Measurements from ENCODE around the gene PTTG1.

GRCh38 chr5:160390787-160391696 lies 30.6 kb upstream of the PTTG1 start:
- TF ChIP-seq ARID4B (CRISPR knock-in tag; IDR thresholded peaks at IDR 0.05; ENCODE audit: borderline replicate concordance) (no peak), PRDM15 (CRISPR knock-in tag; IDR thresholded peaks at IDR 0.05) (no peak), CTCF (IDR thresholded peaks at IDR 0.05) (no peak), ZNF232 (CRISPR knock-in tag; IDR thresholded peaks at IDR 0.05) (no peak), MXD4 (CRISPR knock-in tag; IDR thresholded peaks at IDR 0.05; ENCODE audit: borderline replicate concordance) (no peak), ELF4 (CRISPR knock-in tag; IDR thresholded peaks at IDR 0.05; ENCODE audit: low read depth) (no peak), ZNF138 (CRISPR knock-in tag; conservative IDR thresholded peaks at IDR 0.05) (no peak)
- TF ChIP-seq, protein P1, sequence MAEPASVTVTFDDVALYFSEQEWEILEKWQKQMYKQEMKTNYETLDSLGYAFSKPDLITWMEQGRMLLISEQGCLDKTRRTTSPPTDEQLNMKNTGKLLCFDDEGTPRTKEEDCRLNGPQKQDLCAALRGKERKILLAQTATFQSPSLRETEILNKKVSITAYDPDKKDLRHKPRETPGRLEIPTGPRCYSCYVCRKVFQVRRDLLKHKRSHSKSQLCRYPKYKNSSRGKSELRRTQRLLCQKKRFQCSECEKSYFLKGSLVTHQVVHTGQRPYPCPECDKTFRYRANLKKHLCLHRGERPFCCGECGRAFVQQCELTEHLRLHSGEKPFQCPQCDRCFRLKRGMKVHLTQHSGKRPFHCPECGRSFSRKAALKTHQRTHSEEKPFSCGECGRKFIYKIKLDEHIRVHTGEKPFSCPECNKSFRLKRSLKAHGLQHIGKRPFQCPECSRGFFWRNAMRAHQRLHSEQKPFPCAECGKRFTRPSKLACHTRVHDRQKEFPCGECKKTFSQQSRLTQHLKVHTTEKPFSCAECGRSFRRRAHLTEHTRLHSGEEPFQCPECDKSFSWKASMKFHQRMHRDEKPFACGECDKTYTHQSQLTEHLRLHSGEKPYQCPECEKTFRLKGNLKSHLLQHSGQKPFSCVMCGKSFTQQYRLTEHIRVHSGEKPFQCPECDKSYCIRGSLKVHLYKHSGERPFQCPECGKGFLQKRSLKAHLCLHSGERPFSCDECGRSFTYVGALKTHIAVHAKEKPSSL (CRISPR knock-in tag; conservative IDR thresholded peaks at IDR 0.05), result no peak

Data from WTC11 (cell line).